ENCODE results near the gene MRPL40. TPM values are rescaled to one million over a fixed set of nuclear protein-coding genes. Genes with fewer than 3 reads are reported as not detected.
"Not testable (repeated sequence)": the region's sequence is repeated elsewhere in the genome, so short reads cannot be mapped to it uniquely, and the experiment has no call there.

The MRPL40 gene
- polyA plus RNA-seq, 4 donors: 25.2 to 33.5 (median 28.9) TPM

DNA sequence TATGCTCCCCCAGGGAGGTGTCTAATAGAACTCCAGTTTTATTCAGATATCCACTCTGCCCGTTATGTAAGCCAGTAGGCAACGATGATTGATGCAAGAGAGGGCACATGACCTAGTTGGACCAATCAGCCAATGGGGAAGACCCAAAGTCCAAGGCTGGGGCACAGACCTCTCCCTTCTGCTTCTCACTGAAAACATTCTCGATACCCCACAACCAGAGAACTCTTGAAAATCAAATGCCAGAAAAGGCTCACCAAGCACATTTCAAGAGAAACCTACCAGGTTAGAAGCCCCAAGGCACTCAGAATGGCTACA is 8.2 kb upstream of the MRPL40 start:
- Histone ChIP-seq H3K27me3 (ENCODE audit: control insufficient read depth in 3 of 3, insufficient read depth in 3 of 3, low read length in 3 of 3) (no peaks in the 10 kb centered on the region), H3K9me3 (ENCODE audit: control insufficient read depth in 2 of 2, insufficient read depth in 1 of 2, low read depth in 1 of 2, low read length in 1 of 2) (no peaks in the 10 kb centered on the region), H3K4me1 (ENCODE audit: control insufficient read depth in 3 of 3, insufficient read depth in 2 of 3, low read depth in 1 of 3, low read length in 2 of 3) (peaks cover 2 to 11% (median 8%) of the 10 kb centered on the region in 3 donors), H3K27ac (ENCODE audit: low read depth in 1 of 3, low read length in 2 of 3) (no peak overlapping the region), H3K36me3 (ENCODE audit: control insufficient read depth in 3 of 3, insufficient read depth in 2 of 3, low read depth in 1 of 3, low read length in 3 of 3) (peaks cover 0 to 10% (median 0%) of the 10 kb centered on the region in 3 donors), H3K4me3 (ENCODE audit: low read depth in 1 of 3, low read length in 3 of 3) (no peak overlapping the region)
- FAIRE-seq (no peak), DNase-seq (peak in 1 of 2 donors; percentile 11)
- 48 to 77% (median 69%) methylated on average over 3 of the region's 3 CpGs for WGBS, 3 donors

DNA sequence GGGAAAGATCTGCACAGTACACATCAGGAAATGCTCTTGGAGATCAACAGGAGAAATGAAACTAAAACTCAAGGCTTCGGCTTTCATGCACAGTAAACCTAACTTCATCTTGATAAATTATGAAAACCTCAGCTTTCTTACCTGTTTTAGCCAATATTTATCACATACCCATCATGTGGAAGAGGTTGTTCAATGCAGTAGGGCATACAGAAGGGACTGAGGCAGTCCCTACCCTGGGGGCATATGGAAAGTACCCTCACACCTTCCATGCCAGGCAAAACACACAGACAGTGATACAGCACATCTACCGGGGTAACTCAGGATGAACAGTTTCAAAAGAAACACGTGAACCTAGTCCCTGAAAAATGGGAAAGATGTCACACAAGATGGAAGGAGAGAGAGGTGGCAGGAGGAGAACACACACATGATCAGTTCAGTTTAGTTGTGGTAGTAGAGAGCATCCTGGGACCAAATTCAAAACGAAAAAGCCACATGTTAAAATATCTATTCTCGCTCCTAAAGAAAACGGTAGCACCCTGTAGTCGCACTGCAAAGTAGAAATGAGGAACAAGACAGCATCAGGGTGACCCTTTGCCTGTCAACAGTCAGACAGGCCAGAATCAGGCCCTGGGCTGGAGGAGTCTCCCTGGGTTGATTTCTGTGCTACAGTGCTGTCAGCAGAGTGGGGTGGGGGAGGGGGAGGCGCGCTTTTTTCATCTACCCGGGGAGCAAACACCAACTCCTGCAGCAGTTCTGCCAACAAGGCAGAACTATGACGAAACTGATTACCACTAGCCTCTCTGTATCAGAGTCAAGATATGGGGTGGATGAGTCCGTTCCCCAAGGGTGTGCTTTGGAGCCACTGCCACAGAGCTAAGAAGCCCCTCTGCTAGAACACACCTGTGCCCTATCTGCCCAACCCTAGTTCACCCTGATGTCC is 2.1 kb upstream of the MRPL40 start:
- Histone ChIP-seq H3K4me1 (ENCODE audit: control insufficient read depth in 3 of 3, insufficient read depth in 2 of 3, low read depth in 1 of 3, low read length in 2 of 3) (peaks cover 4 to 19% (median 17%) of the 10 kb centered on the region in 3 donors), H3K27me3 (ENCODE audit: control insufficient read depth in 3 of 3, insufficient read depth in 3 of 3, low read length in 3 of 3) (no peaks in the 10 kb centered on the region), H3K27ac (ENCODE audit: low read depth in 1 of 3, low read length in 2 of 3) (peak overlapping the region; percentile 76 to 94 (median 77)), H3K36me3 (ENCODE audit: control insufficient read depth in 3 of 3, insufficient read depth in 2 of 3, low read depth in 1 of 3, low read length in 3 of 3) (peaks cover 0 to 15% (median 0%) of the 10 kb centered on the region in 3 donors), H3K9me3 (ENCODE audit: control insufficient read depth in 2 of 2, insufficient read depth in 1 of 2, low read depth in 1 of 2, low read length in 1 of 2) (no peaks in the 10 kb centered on the region), H3K4me3 (ENCODE audit: low read depth in 1 of 3, low read length in 3 of 3) (peak overlapping the region; percentile 83 to 95 (median 94))
- 1 to 10% (median 2%) methylated on average over 12 of the region's 12 CpGs for WGBS, 3 donors
- DNase-seq (peak; percentile 54 to 63), FAIRE-seq (no peak)

DNA sequence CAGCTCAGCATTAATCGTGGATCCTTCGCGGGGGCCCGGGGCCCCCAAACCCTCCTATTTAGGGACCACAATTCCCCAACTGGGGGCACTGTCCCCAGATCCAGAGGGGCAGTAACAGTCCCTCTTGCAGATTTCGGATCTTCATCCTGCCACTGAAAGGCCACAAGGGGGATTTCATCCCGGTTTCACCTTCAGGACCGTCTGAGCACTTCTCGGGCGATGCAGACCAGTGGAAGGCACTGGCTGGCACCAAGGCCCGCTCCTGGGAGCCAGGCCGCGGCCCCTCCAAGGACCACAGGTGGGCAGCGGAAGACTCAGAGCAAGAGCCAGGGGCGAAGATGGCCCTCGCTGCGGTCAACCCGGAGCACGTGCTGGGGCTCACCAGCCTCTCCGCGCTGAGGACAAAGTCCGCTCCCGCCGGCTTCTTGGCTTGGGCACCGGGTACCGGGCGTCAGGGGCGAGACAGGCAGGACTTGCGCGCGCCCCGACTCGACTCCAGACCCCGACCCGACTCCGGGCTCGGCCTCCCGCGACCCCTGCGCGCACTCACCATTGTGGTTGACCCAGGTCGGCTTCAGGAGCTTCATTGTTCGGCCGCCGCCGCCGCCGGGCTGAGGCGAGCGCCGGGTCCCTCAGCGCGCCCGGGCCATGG is 1.3 kb upstream of the MRPL40 start:
- Histone ChIP-seq H3K36me3 (ENCODE audit: control insufficient read depth in 3 of 3, insufficient read depth in 2 of 3, low read depth in 1 of 3, low read length in 3 of 3) (peaks cover 0 to 20% (median 4%) of the 10 kb centered on the region in 3 donors), H3K27me3 (ENCODE audit: control insufficient read depth in 3 of 3, insufficient read depth in 3 of 3, low read length in 3 of 3) (no peaks in the 10 kb centered on the region), H3K4me1 (ENCODE audit: control insufficient read depth in 3 of 3, insufficient read depth in 2 of 3, low read depth in 1 of 3, low read length in 2 of 3) (peaks cover 4 to 19% (median 17%) of the 10 kb centered on the region in 3 donors), H3K4me3 (ENCODE audit: low read depth in 1 of 3, low read length in 3 of 3) (peak overlapping the region; percentile 83 to 95 (median 94)), H3K9me3 (ENCODE audit: control insufficient read depth in 2 of 2, insufficient read depth in 1 of 2, low read depth in 1 of 2, low read length in 1 of 2) (no peaks in the 10 kb centered on the region), H3K27ac (ENCODE audit: low read depth in 1 of 3, low read length in 2 of 3) (peak overlapping the region; percentile 76 to 94 (median 77))
- WGBS, 3 donors: 0% methylated on average over 34 to 53 of the region's 53 CpGs
- DNase-seq (peak; percentile 82 to 88), FAIRE-seq (no peak)

- Histone ChIP-seq H3K9me3 (ENCODE audit: control insufficient read depth in 2 of 2, insufficient read depth in 1 of 2, low read depth in 1 of 2, low read length in 1 of 2) (no peaks in the 10 kb centered on the region), H3K4me1 (ENCODE audit: control insufficient read depth in 3 of 3, insufficient read depth in 2 of 3, low read depth in 1 of 3, low read length in 2 of 3) (peaks cover 4 to 19% (median 17%) of the 10 kb centered on the region in 3 donors), H3K27me3 (ENCODE audit: control insufficient read depth in 3 of 3, insufficient read depth in 3 of 3, low read length in 3 of 3) (no peaks in the 10 kb centered on the region), H3K27ac (ENCODE audit: low read depth in 1 of 3, low read length in 2 of 3) (peak within 1 kb of the TSS; percentile 85 to 97 (median 94)), H3K4me3 (ENCODE audit: low read depth in 1 of 3, low read length in 3 of 3) (peak within 1 kb of the TSS; percentile 86 to 95 (median 94)), H3K36me3 (ENCODE audit: control insufficient read depth in 3 of 3, insufficient read depth in 2 of 3, low read depth in 1 of 3, low read length in 3 of 3) (peaks cover 0 to 17% (median 4%) of the 10 kb centered on the region in 3 donors)
- DNase-seq: peak; percentile 76 to 93
- FAIRE-seq: no peak
- 0 to 1% (median 1%) methylated on average over 59 to 66 of the region's 66 CpGs for WGBS, 3 donors
Measured at GRCh38 chr22:19431649-19432132, 654 bp upstream of the MRPL40 start, which contains the start of gene HIRA. Gene HIRA (minus strand): TSS chr22:19431733. CDS start chr22:19431476, 257 bp downstream.

- Histone ChIP-seq H3K36me3 (ENCODE audit: control insufficient read depth in 3 of 3, insufficient read depth in 2 of 3, low read depth in 1 of 3, low read length in 3 of 3) (peaks cover 0 to 19% (median 4%) of the 10 kb centered on the region in 3 donors), H3K4me3 (ENCODE audit: low read depth in 1 of 3, low read length in 3 of 3) (no peak overlapping the region), H3K27ac (ENCODE audit: low read depth in 1 of 3, low read length in 2 of 3) (no peak overlapping the region), H3K4me1 (ENCODE audit: control insufficient read depth in 3 of 3, insufficient read depth in 2 of 3, low read depth in 1 of 3, low read length in 2 of 3) (peaks cover under 1 to 8% (median 7%) of the 10 kb centered on the region in 3 donors), H3K9me3 (ENCODE audit: control insufficient read depth in 2 of 2, insufficient read depth in 1 of 2, low read depth in 1 of 2, low read length in 1 of 2) (no peaks in the 10 kb centered on the region), H3K27me3 (ENCODE audit: control insufficient read depth in 3 of 3, insufficient read depth in 3 of 3, low read length in 3 of 3) (no peaks in the 10 kb centered on the region)
- WGBS, 3 donors: 91 to 95% (median 94%) methylated on average over 7 of the region's 7 CpGs
- no peak for FAIRE-seq
- no peak for DNase-seq
Measured at GRCh38 chr22:19434401-19434800, 2.1 kb downstream of the MRPL40 start.

DNA sequence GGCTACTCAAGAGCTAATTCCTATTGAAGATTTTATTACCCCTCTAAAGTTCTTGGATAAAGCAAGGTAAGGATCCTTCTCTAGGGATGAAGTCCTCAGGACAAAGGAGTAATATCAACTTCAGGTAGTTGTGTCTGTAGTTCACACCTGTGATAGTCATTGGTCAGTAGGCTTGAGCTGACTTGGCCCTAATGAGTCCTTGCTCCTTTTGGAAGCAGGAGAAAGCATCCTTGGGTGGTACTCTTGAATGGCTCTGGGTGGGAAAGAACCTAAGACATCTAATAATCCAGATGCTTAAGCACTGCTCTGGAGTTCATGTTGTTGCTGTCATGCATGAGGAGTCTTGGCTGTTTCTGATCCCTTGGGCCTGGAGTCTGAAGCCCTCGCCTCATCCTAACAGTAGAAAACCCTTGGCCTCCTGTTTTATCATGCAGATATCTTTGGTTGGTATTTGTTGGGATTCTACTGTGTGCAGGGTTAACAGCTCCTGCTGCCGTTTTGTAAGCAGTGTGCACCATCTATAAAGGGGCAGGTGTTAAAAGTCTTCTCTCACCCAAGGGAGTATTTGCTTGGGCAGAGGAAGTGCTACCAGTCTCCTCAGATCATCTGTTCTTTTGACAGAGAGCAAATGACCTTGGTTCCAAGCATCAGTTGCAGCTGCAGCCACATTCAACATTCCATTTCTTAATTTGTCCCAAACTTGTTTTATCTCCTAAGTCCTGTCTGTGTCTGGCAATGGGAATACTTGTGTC is 2.7 kb downstream of the MRPL40 start:
- no peaks in the 10 kb centered on the region for H3K9me3 ChIP-seq (ENCODE audit: control insufficient read depth in 2 of 2, insufficient read depth in 1 of 2, low read depth in 1 of 2, low read length in 1 of 2)
- DNase-seq (no peak), FAIRE-seq (no peak)
- H3K4me1 ChIP-seq (ENCODE audit: control insufficient read depth in 3 of 3, insufficient read depth in 2 of 3, low read depth in 1 of 3, low read length in 2 of 3): peaks cover 0 to 6% (median 5%) of the 10 kb centered on the region in 3 donors
- no peaks in the 10 kb centered on the region for H3K27me3 ChIP-seq (ENCODE audit: control insufficient read depth in 3 of 3, insufficient read depth in 3 of 3, low read length in 3 of 3)
- no peak overlapping the region for H3K4me3 ChIP-seq (ENCODE audit: low read depth in 1 of 3, low read length in 3 of 3)
- H3K36me3 ChIP-seq (ENCODE audit: control insufficient read depth in 3 of 3, insufficient read depth in 2 of 3, low read depth in 1 of 3, low read length in 3 of 3): peaks cover 0 to 21% (median 4%) of the 10 kb centered on the region in 3 donors
- 77 to 83% (median 79%) methylated on average over 2 of the region's 2 CpGs for WGBS, 3 donors
- H3K27ac ChIP-seq (ENCODE audit: low read depth in 1 of 3, low read length in 2 of 3): no peak overlapping the region

DNA sequence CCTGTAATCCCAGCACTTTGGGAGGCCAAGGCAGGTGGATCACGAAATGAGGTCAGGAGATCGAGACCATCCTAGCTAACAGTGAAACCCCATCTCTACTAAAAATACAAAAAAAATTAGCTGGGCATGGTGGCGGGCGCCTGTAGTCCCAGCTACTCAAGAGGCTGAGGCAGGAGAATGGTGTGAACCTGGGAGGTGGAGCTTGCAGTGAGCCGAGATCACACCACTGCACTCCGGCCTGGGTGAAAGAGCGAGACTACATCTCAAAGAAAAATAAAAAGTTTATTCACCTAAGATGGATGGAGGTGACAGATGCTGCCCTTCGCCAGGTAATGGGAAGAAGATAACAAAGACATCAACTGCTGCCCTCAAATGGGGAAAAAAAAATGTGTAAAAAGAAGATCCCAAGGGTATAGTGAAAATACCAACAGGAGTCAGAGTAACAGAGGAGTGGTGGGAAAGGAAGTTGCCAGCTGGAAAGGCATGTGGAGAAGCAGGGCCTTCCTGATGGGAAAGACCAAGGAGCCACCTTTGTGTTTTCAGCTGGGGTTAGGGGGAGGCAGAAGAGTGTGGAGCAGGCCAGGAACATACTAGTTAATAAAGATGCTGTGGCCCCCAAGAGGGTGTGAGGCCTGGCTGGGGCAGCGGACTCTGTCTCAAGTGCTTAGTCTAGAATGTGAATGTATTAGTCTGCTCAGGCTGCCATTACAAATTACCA is 4.3 kb downstream of the MRPL40 start:
- not testable (repeated sequence) for FAIRE-seq; H3K4me1 ChIP-seq (ENCODE audit: control insufficient read depth in 3 of 3, insufficient read depth in 2 of 3, low read depth in 1 of 3, low read length in 2 of 3); H3K27me3 ChIP-seq (ENCODE audit: control insufficient read depth in 3 of 3, insufficient read depth in 3 of 3, low read length in 3 of 3); H3K9me3 ChIP-seq (ENCODE audit: control insufficient read depth in 2 of 2, insufficient read depth in 1 of 2, low read depth in 1 of 2, low read length in 1 of 2); H3K4me3 ChIP-seq (ENCODE audit: low read depth in 1 of 3, low read length in 3 of 3); DNase-seq; H3K27ac ChIP-seq (ENCODE audit: low read depth in 1 of 3, low read length in 2 of 3)
- 91 to 94% (median 92%) methylated on average over 9 of the region's 9 CpGs for WGBS, 3 donors
- peaks cover 0 to 28% (median 4%) of the 10 kb centered on the region in 3 donors for H3K36me3 ChIP-seq (ENCODE audit: control insufficient read depth in 3 of 3, insufficient read depth in 2 of 3, low read depth in 1 of 3, low read length in 3 of 3)

All from small intestine (tissue), 7 donors.